Astrocyte (in vitro differentiated cells and primary cell): ENCODE measurements around the gene CACNA1C. TPM values are rescaled to one million over a fixed set of nuclear protein-coding genes. Genes with fewer than 3 reads are reported as not detected.

Experiments
- DNase-seq: peaks from one replicate; pipeline ENCODE4 v3.0.0-alpha.2; 2010; ENCODE audit warnings: low read depth
- FAIRE-seq: peaks from 2 replicates; lab custom pipeline; 2011; peaks lifted over from hg19 to GRCh38; lab: Jason Lieb, UNC
- H2AFZ ChIP-seq: 2 replicates; pipeline ENCODE4 v1.6.0; 2012; ENCODE audit warnings: low read depth, low read length, inconsistent platforms
- H3K27ac ChIP-seq: 2 replicates; pipeline ENCODE4 v1.5.1; 2011; ENCODE audit warnings: low read depth, low read length, inconsistent platforms
- H3K27me3 ChIP-seq: 2 replicates; pipeline ENCODE4 v1.6.0; 2011; ENCODE audit warnings: low read length, inconsistent platforms; ENCODE audit not compliant: insufficient read depth
- H3K36me3 ChIP-seq: 2 replicates; pipeline ENCODE4 v1.5.1; 2011; ENCODE audit warnings: low read length, inconsistent platforms; ENCODE audit not compliant: insufficient read depth
- H3K4me1 ChIP-seq: 2 replicates; pipeline ENCODE4 v1.5.1; 2011; ENCODE audit warnings: low read length, inconsistent platforms; ENCODE audit not compliant: insufficient read depth
- H3K4me2 ChIP-seq: 2 replicates; pipeline ENCODE4 v1.6.0; 2012; ENCODE audit warnings: low read length, inconsistent platforms
- H3K4me3 ChIP-seq: 2 replicates; pipeline ENCODE4 v1.5.1; 2011; ENCODE audit warnings: low read depth, mild to moderate bottlenecking, low read length, inconsistent platforms; ENCODE audit not compliant: insufficient read depth
- H3K79me2 ChIP-seq: 2 replicates; pipeline ENCODE4 v1.6.0; 2012; ENCODE audit warnings: mild to moderate bottlenecking, low read length, inconsistent platforms; ENCODE audit not compliant: insufficient read depth
- H3K9ac ChIP-seq: 2 replicates; pipeline ENCODE4 v1.6.0; 2012; ENCODE audit warnings: mild to moderate bottlenecking, low read length, inconsistent platforms
- H3K9me3 ChIP-seq: 2 replicates; pipeline ENCODE4 v1.5.1; 2012; ENCODE audit warnings: low read depth, mild to moderate bottlenecking, low read length, inconsistent platforms; ENCODE audit not compliant: insufficient read depth
- H4K20me1 ChIP-seq: 2 replicates; pipeline ENCODE4 v1.6.0; 2012; ENCODE audit warnings: low read length, inconsistent platforms; ENCODE audit not compliant: insufficient read depth
- H3K27ac Mint-ChIP-seq: one replicate; pipeline ENCODE4 v1.8.0; 2021; ENCODE audit warnings: mild to moderate bottlenecking, mixed read lengths; ENCODE audit not compliant: unreplicated experiment
- H3K27me3 Mint-ChIP-seq: one replicate; pipeline ENCODE4 v1.8.0; 2021; ENCODE audit warnings: low read depth, mixed read lengths; ENCODE audit not compliant: unreplicated experiment
- H3K36me3 Mint-ChIP-seq: one replicate; pipeline ENCODE4 v1.8.0; 2021; ENCODE audit warnings: low read depth, mixed read lengths; ENCODE audit not compliant: unreplicated experiment
- H3K4me1 Mint-ChIP-seq: one replicate; pipeline ENCODE4 v1.8.0; 2021; ENCODE audit warnings: low read depth, mixed read lengths; ENCODE audit not compliant: unreplicated experiment
- H3K4me3 Mint-ChIP-seq: one replicate; pipeline ENCODE4 v1.8.0; 2021; ENCODE audit warnings: mild to moderate bottlenecking, moderate library complexity, mixed read lengths; ENCODE audit not compliant: unreplicated experiment
- H3K9me3 Mint-ChIP-seq: one replicate; pipeline ENCODE4 v1.8.0; 2021; ENCODE audit warnings: mild to moderate bottlenecking, mixed read lengths; ENCODE audit not compliant: unreplicated experiment
- CTCF ChIP-seq: IDR thresholded peaks from 2 replicates; pipeline ENCODE4 v1.5.1; 2011; ENCODE audit warnings: low read depth, mild to moderate bottlenecking, inconsistent platforms, low read length, moderate library complexity; ENCODE audit not compliant: insufficient read depth
- EZH2 ChIP-seq: IDR thresholded peaks from 2 replicates; pipeline ENCODE4 v1.6.1; 2012; ENCODE audit warnings: mild to moderate bottlenecking, low read length, inconsistent platforms; ENCODE audit not compliant: insufficient read depth
- total RNA-seq: library from RNA; stranded (reverse); gene quantifications from 2 replicates; pipeline ENCODE4 v1.2.1, GENCODE V29; 2021

Gene CACNA1C
- total RNA-seq, 1 donor from 2014 or later, result 2.1 TPM

- no peaks in the 10 kb centered on the region for H3K79me2 ChIP-seq
Measured at GRCh38 chr12:2115101-2115845, 62.5 kb downstream of the CACNA1C start.

DNA sequence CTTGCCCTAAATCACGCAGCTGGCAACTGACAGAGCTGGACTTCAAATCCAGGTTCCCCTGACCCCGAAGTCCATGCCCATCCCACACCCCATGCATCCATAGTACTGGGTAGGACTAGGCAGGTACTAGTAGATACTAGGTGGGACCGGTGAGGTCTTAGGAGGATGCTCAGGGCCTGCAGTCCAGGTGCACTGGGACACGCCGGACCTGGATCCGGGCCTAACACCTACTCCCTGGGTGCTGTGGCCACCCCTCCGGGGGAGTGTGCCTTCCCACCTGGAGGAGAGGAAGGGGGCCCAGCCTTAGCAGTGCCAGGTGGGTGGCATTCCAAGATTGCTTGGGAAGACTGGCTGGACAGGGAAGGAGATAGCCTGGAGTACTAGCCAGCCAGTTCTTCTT, 64.8 kb downstream of the CACNA1C start:
- no peak for TF ChIP-seq CTCF
- H3K4me3 Mint-ChIP-seq, result no peak overlapping the region
- no peaks in the 10 kb centered on the region for H3K9me3 ChIP-seq

More at GRCh38 chr12:2115101-2115845, 62.5 kb downstream of the CACNA1C start:
- Histone ChIP-seq H3K9ac (no peak overlapping the region), H3K27ac (no peak overlapping the region), H2AFZ (no peak overlapping the region), H3K27me3 (no peaks in the 10 kb centered on the region), H3K36me3 (no peaks in the 10 kb centered on the region), H4K20me1 (no peaks in the 10 kb centered on the region), H3K9me3 (no peaks in the 10 kb centered on the region), H3K4me3 (no peak overlapping the region), H3K4me1 (no peaks in the 10 kb centered on the region), H3K4me2 (no peak overlapping the region)
- Mint-ChIP-seq H3K4me1 (peaks cover 2% of the 10 kb centered on the region), H3K36me3 (no peaks in the 10 kb centered on the region), H3K27me3 (peaks cover 17% of the 10 kb centered on the region), H3K27ac (no peak overlapping the region), H3K9me3 (no peaks in the 10 kb centered on the region), H3K4me3 (no peak overlapping the region)
- DNase-seq (no peak), FAIRE-seq (no peak)
- TF ChIP-seq EZH2 (no peak), CTCF (no peak)

GRCh38 chr12:2118061-2118460, 65.3 kb downstream of the CACNA1C start:
- H3K79me2 ChIP-seq, result no peaks in the 10 kb centered on the region
- H2AFZ ChIP-seq, result no peak overlapping the region
- no peaks in the 10 kb centered on the region for H3K27me3 ChIP-seq
- H3K9me3 ChIP-seq, result no peaks in the 10 kb centered on the region
- H3K36me3 ChIP-seq, result no peaks in the 10 kb centered on the region
- no peak overlapping the region for H3K27ac Mint-ChIP-seq
- no peak overlapping the region for H3K27ac ChIP-seq
- peaks cover 3% of the 10 kb centered on the region for H3K9me3 Mint-ChIP-seq
- H4K20me1 ChIP-seq, result no peaks in the 10 kb centered on the region
- H3K4me3 ChIP-seq, result no peak overlapping the region
- FAIRE-seq, result no peak
- H3K4me1 Mint-ChIP-seq, result no peaks in the 10 kb centered on the region
- H3K4me1 ChIP-seq, result no peaks in the 10 kb centered on the region
- TF ChIP-seq EZH2 (no peak), CTCF (no peak)
- H3K27me3 Mint-ChIP-seq, result peaks cover 13% of the 10 kb centered on the region
- DNase-seq, result no peak
- no peak overlapping the region for H3K9ac ChIP-seq
- H3K36me3 Mint-ChIP-seq, result peaks cover 7% of the 10 kb centered on the region
- no peak overlapping the region for H3K4me3 Mint-ChIP-seq
- H3K4me2 ChIP-seq, result no peak overlapping the region

More for the DNA sequence above, 64.8 kb downstream of the CACNA1C start:
- no peak overlapping the region for H3K4me2 ChIP-seq
- Mint-ChIP-seq H3K9me3 (peaks cover 3% of the 10 kb centered on the region), H3K27ac (no peak overlapping the region), H3K27me3 (peaks cover 15% of the 10 kb centered on the region), H3K36me3 (peaks cover 5% of the 10 kb centered on the region), H3K4me1 (no peaks in the 10 kb centered on the region)
- H3K79me2 ChIP-seq, result no peaks in the 10 kb centered on the region
- FAIRE-seq (no peak), DNase-seq (no peak)
- H3K4me3 ChIP-seq, result no peak overlapping the region
- H3K9ac ChIP-seq, result no peak overlapping the region
- H3K36me3 ChIP-seq, result no peaks in the 10 kb centered on the region
- no peak overlapping the region for H2AFZ ChIP-seq
- H3K27me3 ChIP-seq, result no peaks in the 10 kb centered on the region
- no peaks in the 10 kb centered on the region for H4K20me1 ChIP-seq
- H3K27ac ChIP-seq, result no peak overlapping the region
- no peaks in the 10 kb centered on the region for H3K4me1 ChIP-seq
